Lower leg skin (tissue), 3 donors: ENCODE data around the gene MTHFD1.

ENCODE experiments used
- CTCF ChIP-seq, 3 donors: fragments of 450-650 bp; IDR thresholded peaks; one replicate each; pipeline ENCODE4 v1.5.1; 2016; ENCODE audit warnings: antibody characterized with exemption in 3 of 3, mild to moderate bottlenecking in 3 of 3, moderate library complexity in 2 of 3
- POLR2A ChIP-seq, 2 donors: fragments of 450-650 bp; IDR thresholded peaks; one replicate each; pipeline ENCODE4 v1.6.1; 2016 to 2017; ENCODE audit warnings: antibody characterized with exemption in 2 of 2, mild to moderate bottlenecking in 1 of 2, moderate library complexity in 1 of 2

GRCh38 chr14:64417055-64417770 is 29.1 kb downstream of the MTHFD1 start:
- no peak for TF ChIP-seq CTCF (IDR thresholded peaks at IDR 0.05)
- TF ChIP-seq POLR2A (IDR thresholded peaks at IDR 0.05): no peak
